Mesenchymal stem cell (in vitro differentiated cells and primary cell): ENCODE results near the gene COL18A1.

Experiments
- DNase-seq: peaks from one replicate; pipeline ENCODE4 v3.0.0-alpha.2; 2013
- H2AFZ ChIP-seq: one replicate; pipeline ENCODE4 v1.6.1; 2013; ENCODE audit warnings: low read depth, mild to moderate bottlenecking, control low read depth, inconsistent platforms, low read length, moderate library complexity
- H2AK5ac ChIP-seq: 2 replicates; pipeline ENCODE4 v1.6.1; 2013; ENCODE audit warnings: low read length, moderate library complexity, mild to moderate bottlenecking, inconsistent platforms; ENCODE audit not compliant: severe bottlenecking
- H2BK120ac ChIP-seq: one replicate; pipeline ENCODE4 v1.6.1; 2013; ENCODE audit warnings: low read depth, mild to moderate bottlenecking, inconsistent platforms, low read length, moderate library complexity
- H2BK12ac ChIP-seq, 2 experiments: one replicate each; pipeline ENCODE4 v1.6.1; 2013; ENCODE audit warnings: inconsistent platforms in 2 of 2, low read length in 2 of 2, mild to moderate bottlenecking in 2 of 2, moderate library complexity in 2 of 2, control low read depth in 1 of 2
- H2BK15ac ChIP-seq: one replicate; pipeline ENCODE4 v1.6.1; 2013; ENCODE audit warnings: mild to moderate bottlenecking, low read depth, inconsistent platforms; ENCODE audit not compliant: poor library complexity, severe bottlenecking
- H2BK5ac ChIP-seq: 2 replicates; pipeline ENCODE4 v1.6.1; 2013; ENCODE audit warnings: low read depth, mild to moderate bottlenecking, low read length, control low read depth, inconsistent platforms; ENCODE audit not compliant: poor library complexity, severe bottlenecking
- H3K14ac ChIP-seq, 2 experiments: one replicate each; pipeline ENCODE4 v1.6.1; 2013; ENCODE audit warnings: inconsistent platforms in 2 of 2, low read length in 2 of 2, control low read depth in 1 of 2, mild to moderate bottlenecking in 1 of 2, moderate library complexity in 1 of 2
- H3K18ac ChIP-seq, 2 experiments: one replicate each; pipeline ENCODE4 v1.6.1; 2013; ENCODE audit warnings: inconsistent platforms in 2 of 2, low read length in 2 of 2, control low read depth in 1 of 2, low read depth in 1 of 2, mild to moderate bottlenecking in 1 of 2
- H3K23ac ChIP-seq, 2 experiments: one replicate each; pipeline ENCODE4 v1.6.1; 2013; ENCODE audit warnings: inconsistent platforms in 2 of 2, low read length in 2 of 2, mild to moderate bottlenecking in 2 of 2, moderate library complexity in 2 of 2, control low read depth in 1 of 2
- H3K27ac ChIP-seq: 2 replicates; pipeline ENCODE4 v1.5.1; 2013; ENCODE audit warnings: mild to moderate bottlenecking, moderate library complexity, low read length, control low read depth, inconsistent platforms; ENCODE audit not compliant: poor library complexity, severe bottlenecking
- H3K27me3 ChIP-seq, 2 experiments: 2 replicates each; pipeline versions ENCODE4 v1.6.1 to v1.7.0; 2013; ENCODE audit warnings: low read length in 2 of 2, mild to moderate bottlenecking in 2 of 2, moderate library complexity in 2 of 2, control low read depth in 1 of 2, inconsistent platforms in 1 of 2; ENCODE audit not compliant: control insufficient read depth in 1 of 2, insufficient read depth in 1 of 2
- H3K36me3 ChIP-seq, 2 experiments: 2 replicates each; pipeline versions ENCODE4 v1.6.1 to v1.7.0; 2013; ENCODE audit warnings: low read length in 2 of 2, control low read depth in 1 of 2, inconsistent platforms in 1 of 2, low read depth in 1 of 2, mild to moderate bottlenecking in 1 of 2; ENCODE audit not compliant: insufficient read depth in 2 of 2, control insufficient read depth in 1 of 2
- H3K4ac ChIP-seq, 2 experiments: one replicate each; pipeline ENCODE4 v1.6.1; 2013; ENCODE audit warnings: inconsistent platforms in 2 of 2, low read length in 2 of 2, mild to moderate bottlenecking in 2 of 2, moderate library complexity in 2 of 2, control low read depth in 1 of 2, low read depth in 1 of 2
- H3K4me1 ChIP-seq: 2 replicates; pipeline ENCODE4 v1.6.1; 2013; ENCODE audit warnings: low read depth, low read length, control low read depth; ENCODE audit not compliant: control insufficient read depth, insufficient read depth
- H3K4me2 ChIP-seq: 2 replicates; pipeline ENCODE4 v1.6.1; 2013; ENCODE audit warnings: low read length, mild to moderate bottlenecking, inconsistent platforms; ENCODE audit not compliant: poor library complexity, severe bottlenecking
- H3K4me3 ChIP-seq, 2 experiments: 2 replicates each; pipeline versions ENCODE4 v1.5.1 to v1.7.0; 2013; ENCODE audit warnings: low read length in 2 of 2, mild to moderate bottlenecking in 2 of 2, control low read depth in 1 of 2, low read depth in 1 of 2; ENCODE audit not compliant: insufficient read depth in 1 of 2
- H3K79me1 ChIP-seq: replicated peaks from 2 replicates; pipeline ENCODE4 v1.6.1; 2013; ENCODE audit warnings: mild to moderate bottlenecking, control low read depth, low read length, inconsistent platforms; ENCODE audit not compliant: poor library complexity, severe bottlenecking
- H3K9ac ChIP-seq: 2 replicates; pipeline ENCODE4 v1.7.0; 2013; ENCODE audit warnings: mild to moderate bottlenecking, low read length, moderate library complexity
- H3K9me3 ChIP-seq: 2 replicates; pipeline ENCODE4 v1.7.0; 2013; ENCODE audit warnings: mild to moderate bottlenecking, low read length; ENCODE audit not compliant: control insufficient read depth
- H4K8ac ChIP-seq: one replicate; pipeline ENCODE4 v1.6.1; 2013; ENCODE audit warnings: inconsistent platforms, mild to moderate bottlenecking, low read length, moderate library complexity
- H4K91ac ChIP-seq: one replicate; pipeline ENCODE4 v1.6.1; 2013; ENCODE audit warnings: mild to moderate bottlenecking, low read length, inconsistent platforms
- whole genome bisulfite sequencing: methylation state at CpG from one replicate; pipeline ENCODE4 v1.1.7; 2013; ENCODE audit warnings: mixed read lengths; 5-methylcytosine and 5-hydroxymethylcytosine counted together

Gene COL18A1

GRCh38 chr21:45393833-45394638 lies 10.9 kb upstream of the COL18A1 start:
- Histone ChIP-seq H3K18ac (no peak overlapping the region), H3K9me3 (no peaks in the 10 kb centered on the region), H3K27me3 (peaks cover 0 to 22% of the 10 kb centered on the region in 2 experiments), H3K4me1 (peaks cover 2% of the 10 kb centered on the region), H2AK5ac (no peak overlapping the region), H3K4ac (no peak overlapping the region), H3K9ac (no peak overlapping the region), H3K23ac (no peak overlapping the region), H3K4me2 (no peak overlapping the region), H2BK15ac (no peak overlapping the region), H3K14ac (no peak overlapping the region), H3K27ac (no peak overlapping the region), H4K91ac (no peak overlapping the region), H2BK12ac (peak overlapping the region in 1 of 2 experiments; percentile 40), H2AFZ (no peak overlapping the region), H4K8ac (no peak overlapping the region), H3K79me1 (no peaks in the 10 kb centered on the region), H2BK5ac (no peak overlapping the region), H2BK120ac (no peak overlapping the region), H3K4me3 (no peak overlapping the region), H3K36me3 (no peaks in the 10 kb centered on the region)
- DNase-seq = no peak
- 90% methylated on average over 29 of the region's 30 CpGs for WGBS

GRCh38 chr21:45396620-45396995 lies 8.4 kb upstream of the COL18A1 start:
- Histone ChIP-seq H2AK5ac (no peak overlapping the region), H3K4me3 (no peak overlapping the region), H3K27me3 (peaks cover 0 to 18% of the 10 kb centered on the region in 2 experiments), H3K18ac (no peak overlapping the region), H3K14ac (no peak overlapping the region), H2BK120ac (no peak overlapping the region), H2BK15ac (no peak overlapping the region), H4K8ac (no peak overlapping the region), H2BK5ac (no peak overlapping the region), H2AFZ (no peak overlapping the region), H4K91ac (no peak overlapping the region), H3K4ac (no peak overlapping the region), H3K79me1 (no peaks in the 10 kb centered on the region), H3K9ac (no peak overlapping the region), H3K4me2 (no peak overlapping the region), H3K4me1 (peaks cover 2% of the 10 kb centered on the region), H3K36me3 (no peaks in the 10 kb centered on the region), H2BK12ac (no peak overlapping the region), H3K23ac (no peak overlapping the region), H3K27ac (no peak overlapping the region), H3K9me3 (peaks cover 7% of the 10 kb centered on the region)
- 90% methylated on average over 5 of the region's 8 CpGs for WGBS
- no peak for DNase-seq

GRCh38 chr21:45397381-45397780 lies 7.6 kb upstream of the COL18A1 start:
- Histone ChIP-seq H2BK120ac (no peak overlapping the region), H2BK15ac (no peak overlapping the region), H2BK12ac (no peak overlapping the region), H4K8ac (no peak overlapping the region), H3K4me2 (no peak overlapping the region), H3K14ac (no peak overlapping the region), H2AK5ac (no peak overlapping the region), H2BK5ac (no peak overlapping the region), H3K18ac (no peak overlapping the region), H3K4ac (no peak overlapping the region), H2AFZ (no peak overlapping the region), H3K9ac (no peak overlapping the region), H3K4me3 (no peak overlapping the region), H3K23ac (no peak overlapping the region), H4K91ac (no peak overlapping the region), H3K4me1 (peaks cover 2% of the 10 kb centered on the region), H3K79me1 (no peaks in the 10 kb centered on the region), H3K9me3 (peaks cover 14% of the 10 kb centered on the region), H3K36me3 (no peaks in the 10 kb centered on the region), H3K27ac (no peak overlapping the region), H3K27me3 (peaks cover 0 to 10% of the 10 kb centered on the region in 2 experiments)
- no CpG with 5 or more reads among the region's 2 CpGs for WGBS
- no peak for DNase-seq

- Histone ChIP-seq H2BK5ac (no peak overlapping the region), H2BK15ac (no peak overlapping the region), H2BK120ac (no peak overlapping the region), H2AK5ac (no peak overlapping the region), H2BK12ac (no peak overlapping the region), H2AFZ (no peak overlapping the region), H3K4me1 (peaks cover 18% of the 10 kb centered on the region), H3K23ac (no peak overlapping the region), H3K4me3 (no peak overlapping the region), H4K91ac (no peak overlapping the region), H3K27me3 (peaks cover 0 to 6% of the 10 kb centered on the region in 2 experiments), H3K79me1 (peaks cover 3% of the 10 kb centered on the region), H3K14ac (no peak overlapping the region), H4K8ac (no peak overlapping the region), H3K9ac (no peak overlapping the region), H3K9me3 (peaks cover 16% of the 10 kb centered on the region), H3K27ac (no peak overlapping the region), H3K4ac (no peak overlapping the region), H3K36me3 (no peaks in the 10 kb centered on the region), H3K4me2 (no peak overlapping the region), H3K18ac (no peak overlapping the region)
- DNase-seq = no peak
- WGBS = 89% methylated on average over 7 of the region's 7 CpGs
Measured at GRCh38 chr21:45401054-45401518, 3.9 kb upstream of the COL18A1 start.
